Measurements from ENCODE around the gene HPSE2. TPM values are rescaled to one million over a fixed set of nuclear protein-coding genes. Genes with fewer than 3 reads are reported as not detected.

The HPSE2 gene
- total and polyA plus RNA-seq, 2 of the 13 experiments (the other 11 are each of a cell fraction or from before 2014, with no cell fraction given) = 0.01 TPM; not detected in 1

- peaks cover 7% of the 10 kb centered on the region for H3K4me1 ChIP-seq (ENCODE audit: insufficient read depth, low read length)
- no peaks in the 10 kb centered on the region for H3K27me3 ChIP-seq (ENCODE audit: control insufficient read depth in 1 of 2, insufficient read depth in 2 of 2, low read length in 2 of 2)
- ChIA-PET POLR2A (no interaction called here), CTCF (ENCODE audit: low intra/inter-chr PET ratio, low total read pairs) (no interaction called here)
- H3K36me3 ChIP-seq (replicated peaks in 1 of 2; ENCODE audit: control insufficient read depth in 1 of 2, insufficient read depth in 2 of 2, low read length in 2 of 2) = no peaks in the 10 kb centered on the region
- no peak overlapping the region for H3K9ac ChIP-seq (ENCODE audit: insufficient read depth, low read depth, low read length)
- no peaks in the 10 kb centered on the region for H4K20me1 ChIP-seq (ENCODE audit: insufficient read depth, low read length)
- no peak overlapping the region for H3K4me2 ChIP-seq (ENCODE audit: low read depth, low read length)
- FAIRE-seq (no peak), ATAC-seq (no peak), DNase-seq (ENCODE audit: low spot score) (no peak)
- no TSS peak for BruUV-seq (replicated peaks)
- H3K79me2 ChIP-seq (ENCODE audit: insufficient read depth, low read length) = no peaks in the 10 kb centered on the region
- H2AFZ ChIP-seq (ENCODE audit: low read length) = no peak overlapping the region
- no peaks in the 10 kb centered on the region for H3K9me3 ChIP-seq (ENCODE audit: low read length)
- WGBS (ENCODE audit: low lambda C conversion rate) = 7% methylated on average over 2 of the region's 2 CpGs
- in situ Hi-C loops (cut with HindIII; ENCODE audit: extremely low pct_ligation_motif_present, low pct_unique_long_range_greater_than_20kb) = no loop called here
- intact Hi-C loops (cut with micrococcal nuclease; ENCODE audit: unreplicated experiment) = no loop called here
- H3K4me3 ChIP-seq (replicated peaks in 1 of 3; ENCODE audit: insufficient read depth in 1 of 3, low read depth in 2 of 3, low read length in 3 of 3) = no peak overlapping the region
- H3K27ac ChIP-seq (ENCODE audit: extremely low read length, insufficient read depth, low read length) = no peak overlapping the region
- TF ChIP-seq STAT5B (CRISPR knock-in tag; IDR thresholded peaks at IDR 0.05) (no peak), RARA (CRISPR knock-in tag; IDR thresholded peaks at IDR 0.05) (no peak), ZNF574 (CRISPR knock-in tag; IDR thresholded peaks at IDR 0.05) (no peak), NCOA1 (CRISPR knock-in tag; IDR thresholded peaks at IDR 0.05) (no peak), CBFB (CRISPR knock-in tag; IDR thresholded peaks at IDR 0.05) (no peak), ZNF33A (CRISPR knock-in tag; IDR thresholded peaks at IDR 0.05; ENCODE audit: borderline replicate concordance) (no peak), RNF219 (CRISPR knock-in tag; IDR thresholded peaks at IDR 0.05) (no peak), FOXJ3 (CRISPR knock-in tag; IDR thresholded peaks at IDR 0.05; ENCODE audit: borderline replicate concordance) (no peak), AGO1 (IDR thresholded peaks at IDR 0.05; ENCODE audit: low read depth, low read length, poor library complexity, severe bottlenecking) (no peak), SNRNP70 (IDR thresholded peaks at IDR 0.05; ENCODE audit: low read depth, low read length) (no peak), ZFP36L2 (CRISPR knock-in tag; IDR thresholded peaks at IDR 0.05) (no peak)
- TF ChIP-seq, protein P1, sequence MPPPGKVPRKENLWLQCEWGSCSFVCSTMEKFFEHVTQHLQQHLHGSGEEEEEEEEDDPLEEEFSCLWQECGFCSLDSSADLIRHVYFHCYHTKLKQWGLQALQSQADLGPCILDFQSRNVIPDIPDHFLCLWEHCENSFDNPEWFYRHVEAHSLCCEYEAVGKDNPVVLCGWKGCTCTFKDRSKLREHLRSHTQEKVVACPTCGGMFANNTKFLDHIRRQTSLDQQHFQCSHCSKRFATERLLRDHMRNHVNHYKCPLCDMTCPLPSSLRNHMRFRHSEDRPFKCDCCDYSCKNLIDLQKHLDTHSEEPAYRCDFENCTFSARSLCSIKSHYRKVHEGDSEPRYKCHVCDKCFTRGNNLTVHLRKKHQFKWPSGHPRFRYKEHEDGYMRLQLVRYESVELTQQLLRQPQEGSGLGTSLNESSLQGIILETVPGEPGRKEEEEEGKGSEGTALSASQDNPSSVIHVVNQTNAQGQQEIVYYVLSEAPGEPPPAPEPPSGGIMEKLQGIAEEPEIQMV (CRISPR knock-in tag; IDR thresholded peaks at IDR 0.05; ENCODE audit: low read depth) = no peak
- TF ChIP-seq, protein P2, sequence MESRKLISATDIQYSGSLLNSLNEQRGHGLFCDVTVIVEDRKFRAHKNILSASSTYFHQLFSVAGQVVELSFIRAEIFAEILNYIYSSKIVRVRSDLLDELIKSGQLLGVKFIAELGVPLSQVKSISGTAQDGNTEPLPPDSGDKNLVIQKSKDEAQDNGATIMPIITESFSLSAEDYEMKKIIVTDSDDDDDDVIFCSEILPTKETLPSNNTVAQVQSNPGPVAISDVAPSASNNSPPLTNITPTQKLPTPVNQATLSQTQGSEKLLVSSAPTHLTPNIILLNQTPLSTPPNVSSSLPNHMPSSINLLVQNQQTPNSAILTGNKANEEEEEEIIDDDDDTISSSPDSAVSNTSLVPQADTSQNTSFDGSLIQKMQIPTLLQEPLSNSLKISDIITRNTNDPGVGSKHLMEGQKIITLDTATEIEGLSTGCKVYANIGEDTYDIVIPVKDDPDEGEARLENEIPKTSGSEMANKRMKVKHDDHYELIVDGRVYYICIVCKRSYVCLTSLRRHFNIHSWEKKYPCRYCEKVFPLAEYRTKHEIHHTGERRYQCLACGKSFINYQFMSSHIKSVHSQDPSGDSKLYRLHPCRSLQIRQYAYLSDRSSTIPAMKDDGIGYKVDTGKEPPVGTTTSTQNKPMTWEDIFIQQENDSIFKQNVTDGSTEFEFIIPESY (CRISPR knock-in tag; IDR thresholded peaks at IDR 0.05) = no peak
Measured at GRCh38 chr10:98878921-98879320, 356.7 kb downstream of the HPSE2 start.
